ENCODE measurements around the gene SYNGR2. TPM values are rescaled to one million over a fixed set of nuclear protein-coding genes. Genes with fewer than 3 reads are reported as not detected.

Gene SYNGR2
- total and polyA plus RNA-seq, 2 experiments from 2014 or later, result 46.9 to 61.6 TPM

- no peak for TF ChIP-seq ZNF462 (CRISPR knock-in tag; IDR thresholded peaks at IDR 0.05)
- TF ChIP-seq EZH2 (IDR thresholded peaks at IDR 0.05; ENCODE audit: low read depth, unreplicated experiment), result no peak
These were observed 44.1 kb upstream of the SYNGR2 start (continued) for GRCh38 chr17:78124081-78124835.

- peaks cover 12% of the 10 kb centered on the region for H3K27me3 Mint-ChIP-seq (ENCODE audit: insufficient read depth, low read depth, poor library complexity)
- 0 out of 2 replicates have a peak, but pooled peaks cover 5% of the 10 kb centered on the region for H3K36me3 ChIP-seq (ENCODE audit: insufficient read depth)
- no peaks in the 10 kb centered on the region for H3K9me3 Mint-ChIP-seq
- no peak overlapping the region for H2AFZ ChIP-seq
- H3K79me2 ChIP-seq (replicated peaks; ENCODE audit: insufficient read depth), result 0 out of 2 replicates have a peak, but pooled peaks cover 5% of the 10 kb centered on the region
- no peaks in the 10 kb centered on the region for H3F3A ChIP-seq (replicated peaks; ENCODE audit: low read depth)
- no peak overlapping the region for H3K27ac Mint-ChIP-seq
- no peaks in the 10 kb centered on the region for H3K9me2 ChIP-seq (ENCODE audit: insufficient read depth)
- H4K20me1 ChIP-seq (replicated peaks; ENCODE audit: insufficient read depth), result no peaks in the 10 kb centered on the region
- H3K4me1 Mint-ChIP-seq, result peaks cover 15% of the 10 kb centered on the region
- peaks cover 18% of the 10 kb centered on the region for H3K4me1 ChIP-seq (ENCODE audit: insufficient read depth)
- no peaks in the 10 kb centered on the region for H3K27me3 ChIP-seq (ENCODE audit: insufficient read depth)
- H3K36me3 Mint-ChIP-seq (ENCODE audit: low read depth), result peaks cover 27% of the 10 kb centered on the region
- no peak overlapping the region for H3K27ac ChIP-seq (ENCODE audit: low read depth)
- ATAC-seq, result no peak
- no peak for DNase-seq (ENCODE audit: low spot score)
- no peak overlapping the region for H3K4me3 Mint-ChIP-seq
- no peak overlapping the region for H3K4me2 ChIP-seq
- H3K4me3 ChIP-seq, result no peak overlapping the region
- TF ChIP-seq ZNF331 (CRISPR knock-in tag; IDR thresholded peaks at IDR 0.05; ENCODE audit: low read depth), result no peak
- TF ChIP-seq POLR2AphosphoS5 (IDR thresholded peaks at IDR 0.05; ENCODE audit: low read depth), result no peak
- TF ChIP-seq NANOG (IDR thresholded peaks at IDR 0.05; ENCODE audit: borderline replicate concordance), result no peak
- TF ChIP-seq ZNF462 (CRISPR knock-in tag; IDR thresholded peaks at IDR 0.05), result no peak
- no peak for TF ChIP-seq JUNB (IDR thresholded peaks at IDR 0.05; ENCODE audit: unreplicated experiment)
- no peak for TF ChIP-seq CREB1 (CRISPR knock-in tag; IDR thresholded peaks at IDR 0.05; ENCODE audit: low read depth)
These were observed 43.6 kb upstream of the SYNGR2 start for GRCh38 chr17:78124836-78125137.
